ENCODE results near the gene ARHGEF26.

Gene ARHGEF26

DNA sequence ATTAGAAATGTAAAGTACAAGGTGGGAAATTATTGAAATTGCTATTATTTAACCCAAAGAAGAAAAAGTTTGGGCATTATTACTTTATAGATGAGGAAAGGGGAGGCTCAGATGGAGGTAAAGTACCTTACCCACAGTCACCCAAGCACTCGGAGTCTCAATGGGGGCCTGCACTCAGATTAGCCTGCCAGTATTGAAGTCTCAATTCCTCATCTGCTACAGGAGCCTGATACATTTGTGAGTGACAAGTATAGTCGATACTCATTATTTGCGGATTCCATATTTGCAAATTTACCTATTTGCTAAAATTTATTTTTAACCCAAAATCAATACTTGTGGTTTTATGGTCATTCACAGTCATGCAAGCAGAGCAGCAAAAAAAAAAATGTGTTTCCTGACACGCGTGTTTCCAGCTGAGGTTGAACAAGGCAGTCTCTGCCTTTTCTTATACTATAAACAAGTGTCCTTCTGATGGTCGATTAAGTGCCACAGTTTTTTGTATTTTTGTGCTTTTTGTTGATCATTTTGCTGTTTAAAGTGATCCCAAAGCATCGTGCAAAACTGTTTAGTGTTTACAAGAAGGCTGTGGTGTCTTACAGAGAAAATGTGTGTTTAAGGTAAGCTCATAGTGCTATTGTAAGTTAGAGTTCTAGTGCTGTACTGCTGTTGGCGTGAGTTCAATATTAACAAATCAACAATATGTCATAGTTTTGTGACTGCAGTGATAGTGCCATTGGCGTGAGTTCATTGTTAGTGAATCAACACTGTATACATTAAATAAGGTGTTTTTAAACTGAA is 48.0 kb downstream of the ARHGEF26 start:
- no peak for DNase-seq

DNA sequence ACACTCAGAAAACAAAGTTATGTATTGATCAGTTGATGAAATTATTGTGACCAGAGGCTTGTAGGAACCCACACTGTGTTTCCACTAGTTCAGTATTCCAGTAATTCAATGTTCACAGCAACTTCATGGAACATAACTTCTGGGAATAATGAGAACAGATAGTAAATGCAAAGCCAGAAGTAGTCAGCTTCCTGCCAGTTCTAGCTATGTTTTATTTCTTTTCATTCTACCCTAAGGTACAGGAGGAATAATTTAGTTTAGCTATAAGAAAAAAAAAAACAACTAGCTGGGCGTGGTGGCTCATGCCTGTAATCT is 48.6 kb downstream of the ARHGEF26 start:
- no peak for DNase-seq

DNA sequence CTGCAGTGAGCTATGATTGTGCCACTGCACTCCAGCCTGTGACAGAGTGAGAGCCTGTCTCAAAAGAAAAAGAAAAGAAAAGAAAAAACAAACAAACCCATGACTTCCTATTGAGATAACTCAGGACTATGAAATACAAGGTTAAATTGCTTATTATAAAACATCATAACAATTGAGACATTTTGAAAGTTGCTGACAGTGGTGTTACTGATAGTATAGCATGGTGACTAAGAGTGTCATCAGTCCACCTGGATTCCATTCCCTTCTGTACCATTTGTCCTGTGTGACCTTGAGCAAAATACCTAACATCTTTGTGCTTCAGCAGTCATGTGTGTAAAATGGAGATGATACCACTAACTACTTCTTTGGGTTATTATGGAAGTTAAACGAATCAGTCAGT is 49.1 kb downstream of the ARHGEF26 start:
- no peak for DNase-seq

DNA sequence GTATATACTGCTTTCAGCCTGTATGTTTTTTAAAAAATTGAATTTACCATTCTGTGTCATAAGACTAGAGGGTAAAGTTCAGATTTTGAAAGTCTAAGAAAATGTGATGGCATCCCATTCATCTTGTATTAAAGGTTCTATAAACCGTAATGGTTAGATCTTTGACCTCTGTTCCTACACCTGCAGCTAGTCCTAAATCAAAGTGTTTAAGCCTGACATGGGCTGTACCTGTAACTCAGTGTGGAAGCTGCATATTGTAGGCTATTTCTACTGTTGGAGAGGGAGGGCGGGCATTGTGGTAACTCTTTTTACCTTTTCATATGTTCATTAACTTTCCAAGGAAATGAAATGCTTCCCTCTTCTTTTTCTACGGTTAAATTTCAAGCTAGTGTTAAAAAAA is 53.9 kb downstream of the ARHGEF26 start:
- DNase-seq = no peak

DNA sequence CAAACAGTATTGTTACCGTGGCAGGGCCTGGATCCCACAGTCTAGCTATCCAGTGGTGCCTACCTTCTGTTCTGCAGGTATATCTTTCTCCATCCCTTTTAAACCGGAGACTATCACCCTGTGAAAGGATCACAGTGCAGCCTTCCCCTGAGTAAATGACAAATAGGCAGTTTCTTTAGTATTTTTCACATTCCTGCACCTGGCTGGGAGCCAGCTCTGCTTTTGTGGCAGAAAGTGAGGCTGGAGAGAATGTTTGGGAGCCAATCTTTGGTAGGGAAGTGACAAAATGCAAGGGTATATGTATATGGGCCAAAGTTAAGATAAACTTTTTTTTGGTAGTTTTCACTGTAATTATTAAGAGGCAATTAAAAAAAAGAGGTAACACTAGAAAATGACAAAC is 54.8 kb downstream of the ARHGEF26 start:
- DNase-seq = no peak

DNA sequence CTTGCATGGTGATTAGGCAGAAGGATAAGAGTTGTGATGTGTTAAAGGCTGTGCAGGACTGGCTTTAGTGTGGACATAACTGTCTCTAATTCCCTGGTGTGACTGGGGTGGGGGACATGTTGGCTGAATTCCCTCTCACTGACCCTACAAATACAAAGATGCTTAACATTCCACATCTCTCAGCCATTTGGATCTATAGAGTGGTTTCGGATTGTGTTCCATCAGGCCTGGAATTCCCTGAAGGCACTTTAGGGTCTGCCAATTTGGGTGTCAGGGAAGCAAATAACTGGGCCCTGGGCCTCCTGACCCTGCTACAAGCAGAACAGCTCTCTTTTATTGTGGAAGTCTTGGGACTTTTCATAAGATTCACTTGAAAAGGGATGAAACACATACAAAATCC is 56.2 kb downstream of the ARHGEF26 start:
- DNase-seq = no peak

DNA sequence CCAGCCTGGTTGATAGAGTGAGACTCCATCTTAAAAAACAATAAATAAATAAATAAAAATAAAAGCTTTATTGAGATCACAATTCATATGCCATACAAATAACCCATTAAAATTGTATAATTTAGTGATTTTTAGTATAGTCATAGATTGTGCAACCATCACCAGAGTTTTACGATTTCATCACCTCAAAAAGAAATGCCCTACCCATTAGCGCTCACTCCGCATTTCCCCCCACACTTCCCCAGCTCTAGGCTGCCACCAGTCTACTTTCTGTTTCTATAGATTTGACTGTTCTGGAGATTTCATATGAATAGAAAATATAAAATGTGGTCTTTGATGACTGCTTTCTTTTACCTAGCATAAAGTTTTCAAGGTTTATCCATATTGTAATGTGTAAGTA is 57.0 kb downstream of the ARHGEF26 start:
- DNase-seq = no peak

DNA sequence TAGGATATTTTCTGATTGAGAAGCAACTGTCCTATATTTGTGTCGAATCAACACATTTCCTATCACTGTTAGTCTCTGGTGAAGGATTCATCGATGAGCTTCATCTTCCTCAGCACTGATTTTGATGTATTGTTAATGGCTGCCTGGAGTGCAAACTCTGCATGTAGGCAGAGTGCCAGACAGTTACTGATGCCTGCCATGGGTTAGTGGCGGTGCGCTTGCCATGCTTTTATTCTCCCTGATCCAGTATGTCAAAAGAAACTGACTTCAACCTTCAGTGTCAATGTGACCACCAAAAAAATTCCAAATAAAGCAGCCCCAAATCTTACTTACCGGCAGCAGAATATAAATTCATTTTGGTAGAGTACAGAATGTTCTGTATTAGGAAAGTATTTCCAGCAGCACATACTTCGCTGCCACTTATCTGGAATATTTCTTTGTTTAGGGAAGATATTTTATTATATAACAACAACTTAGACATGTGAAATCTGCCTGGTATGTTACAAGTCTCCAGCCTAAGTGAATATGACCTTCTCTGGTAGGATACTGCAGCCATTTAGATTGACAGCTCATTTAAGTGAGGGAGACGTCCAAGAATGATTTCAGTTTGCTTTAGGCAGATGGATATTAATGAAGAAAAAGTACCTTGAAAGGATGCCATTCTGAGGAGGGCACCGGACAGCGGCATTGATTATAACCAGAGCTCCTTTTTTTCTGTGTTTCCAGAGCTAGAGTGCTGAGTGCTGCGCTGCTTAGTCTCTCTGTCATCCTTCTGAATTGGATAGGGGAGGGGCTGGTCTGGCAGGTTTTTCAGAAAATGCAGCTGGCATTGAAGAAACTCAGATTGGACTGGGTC is 59.9 kb downstream of the ARHGEF26 start:
- no peak for DNase-seq

DNA sequence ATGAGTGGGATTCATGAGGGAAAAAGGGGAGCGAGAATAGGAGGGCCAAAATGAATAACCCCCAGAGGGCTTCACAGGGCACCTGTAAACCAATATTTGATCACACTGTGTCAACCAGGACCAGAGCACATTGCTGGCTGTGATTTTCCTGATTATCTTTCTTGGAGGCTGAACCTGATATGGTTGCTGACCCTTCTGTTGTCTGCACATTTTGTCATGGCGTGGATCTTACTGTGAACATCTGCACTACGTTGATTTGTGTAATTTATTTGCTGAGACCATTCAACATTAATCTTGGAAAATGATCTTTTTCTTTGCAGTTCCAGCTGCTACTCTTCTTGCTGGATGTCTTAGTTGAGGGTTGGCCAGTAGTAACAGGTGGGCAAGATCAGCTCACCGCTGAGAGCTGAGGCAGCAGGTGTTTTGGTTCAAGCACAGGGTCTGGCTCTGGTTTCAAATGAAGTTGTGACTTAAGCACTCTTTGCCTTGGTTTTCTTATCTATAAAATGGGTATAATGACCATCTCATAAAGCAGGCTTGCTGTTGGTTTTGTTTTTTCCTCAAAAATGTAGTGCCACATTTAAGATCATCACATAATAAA is 61.2 kb downstream of the ARHGEF26 start:
- no peak for DNase-seq

DNA sequence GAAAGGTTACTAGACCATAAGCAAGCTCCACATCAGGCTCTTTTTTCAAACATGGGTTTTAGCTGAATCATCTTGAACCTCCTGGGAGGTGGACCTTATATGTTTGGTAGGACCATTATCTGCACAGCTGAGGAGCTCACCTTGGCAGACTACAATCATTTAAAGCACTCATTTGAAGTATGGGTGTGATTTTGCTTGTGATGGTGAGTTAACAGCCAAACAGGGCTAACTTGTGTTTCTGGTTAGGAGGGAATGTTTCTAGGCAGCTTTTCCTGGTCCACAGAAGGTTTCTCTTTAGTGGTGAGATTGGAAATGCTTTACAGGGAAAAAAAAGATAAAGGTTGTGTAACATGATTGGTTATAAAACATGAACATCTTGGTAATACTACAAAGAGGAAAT is 61.8 kb downstream of the ARHGEF26 start:
- no peak for DNase-seq

DNA sequence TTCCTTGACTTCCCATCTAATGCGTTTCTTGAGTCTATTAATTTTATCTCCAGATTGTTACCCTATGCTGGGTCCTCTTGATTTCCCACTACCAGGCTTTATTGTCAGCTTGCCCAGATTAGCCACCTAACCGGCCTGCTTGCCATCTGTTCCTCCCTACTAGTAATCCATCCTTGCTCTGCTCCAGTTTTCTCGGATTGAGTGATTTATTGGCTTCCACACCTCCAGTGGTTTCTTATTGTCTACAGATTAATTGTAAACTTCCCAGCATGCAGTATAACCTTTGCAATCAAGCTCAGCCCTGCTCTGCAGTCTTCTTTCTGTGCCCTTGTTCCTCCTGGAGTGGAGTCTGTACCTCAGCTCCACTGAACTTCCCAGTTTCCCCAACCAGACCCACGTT is 63.4 kb downstream of the ARHGEF26 start:
- DNase-seq = no peak

DNA sequence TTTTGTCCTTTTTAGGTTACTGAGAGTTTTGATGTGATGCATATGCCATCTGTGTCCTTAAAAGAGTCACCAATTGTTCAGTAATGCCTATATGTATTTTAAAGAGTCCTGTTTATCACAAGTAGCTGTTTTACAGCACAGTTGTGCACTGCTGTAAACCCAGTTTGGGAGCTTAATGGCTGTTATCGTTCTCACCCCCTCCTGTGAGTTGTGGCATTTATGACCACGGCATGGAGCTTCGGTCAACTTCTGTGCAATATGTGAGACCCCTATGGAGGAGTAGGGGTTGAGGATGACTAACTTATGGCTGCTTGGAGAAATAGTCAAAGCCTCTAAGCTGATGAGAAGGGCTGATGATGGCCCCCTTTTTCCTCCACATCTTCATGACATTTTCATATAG is 67.2 kb downstream of the ARHGEF26 start:
- DNase-seq = no peak

DNA sequence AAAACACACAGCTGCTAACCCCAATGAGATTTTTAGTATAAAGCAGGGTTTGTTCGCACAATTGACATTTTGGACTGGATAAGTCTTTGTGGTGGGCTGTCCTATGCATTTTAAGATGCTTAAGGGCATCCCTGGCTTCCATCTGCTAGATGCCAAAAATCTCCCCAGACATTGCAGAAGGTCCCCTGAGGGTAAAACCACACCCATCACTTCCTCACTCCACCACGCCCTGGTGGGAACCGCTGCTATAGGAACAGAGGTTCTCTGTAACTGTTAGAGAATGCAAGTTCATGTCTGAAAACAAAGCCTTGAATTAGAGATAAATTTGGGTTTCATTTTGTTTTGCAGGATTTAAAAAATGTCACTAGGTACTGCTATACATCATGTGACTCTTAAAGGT is 67.7 kb downstream of the ARHGEF26 start:
- DNase-seq = no peak

DNA sequence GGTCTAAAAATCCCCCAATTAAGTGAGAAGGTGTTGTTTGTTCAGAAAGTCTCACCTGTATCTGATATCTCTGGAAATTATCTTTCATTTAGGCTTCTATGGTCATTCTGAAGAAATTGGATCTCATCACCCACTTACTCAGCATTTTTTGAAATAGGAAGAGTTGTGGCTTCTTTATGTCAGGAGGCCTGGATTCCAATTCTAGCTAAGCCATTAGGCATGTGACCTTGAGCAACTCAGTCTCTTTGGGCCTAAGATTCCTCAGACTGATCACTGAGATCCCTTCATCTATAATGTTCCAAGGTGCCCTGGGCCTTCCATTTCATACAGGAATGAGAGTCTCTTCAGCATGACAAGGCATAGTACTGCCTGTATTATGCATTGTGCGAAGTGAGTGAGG is 70.3 kb downstream of the ARHGEF26 start:
- no peak for DNase-seq

DNA sequence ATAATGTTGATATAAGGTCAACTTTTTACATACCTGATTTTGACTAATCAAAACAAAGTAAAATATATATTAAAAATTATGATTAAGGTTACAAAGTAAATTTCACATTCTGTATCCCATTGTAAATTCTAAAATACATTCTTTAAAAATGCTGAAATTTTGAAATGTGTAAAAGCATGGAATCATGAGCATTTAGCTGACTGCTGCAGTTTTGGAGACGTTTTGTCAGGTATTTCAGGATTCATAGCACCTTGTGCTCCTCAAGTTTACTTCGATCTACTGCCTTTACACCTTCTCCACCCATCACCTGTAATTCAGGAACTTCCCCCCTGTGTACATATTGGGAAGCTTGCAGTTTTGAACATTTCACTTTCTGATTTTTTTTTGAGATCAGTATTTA is 71.0 kb downstream of the ARHGEF26 start:
- DNase-seq = no peak

DNA sequence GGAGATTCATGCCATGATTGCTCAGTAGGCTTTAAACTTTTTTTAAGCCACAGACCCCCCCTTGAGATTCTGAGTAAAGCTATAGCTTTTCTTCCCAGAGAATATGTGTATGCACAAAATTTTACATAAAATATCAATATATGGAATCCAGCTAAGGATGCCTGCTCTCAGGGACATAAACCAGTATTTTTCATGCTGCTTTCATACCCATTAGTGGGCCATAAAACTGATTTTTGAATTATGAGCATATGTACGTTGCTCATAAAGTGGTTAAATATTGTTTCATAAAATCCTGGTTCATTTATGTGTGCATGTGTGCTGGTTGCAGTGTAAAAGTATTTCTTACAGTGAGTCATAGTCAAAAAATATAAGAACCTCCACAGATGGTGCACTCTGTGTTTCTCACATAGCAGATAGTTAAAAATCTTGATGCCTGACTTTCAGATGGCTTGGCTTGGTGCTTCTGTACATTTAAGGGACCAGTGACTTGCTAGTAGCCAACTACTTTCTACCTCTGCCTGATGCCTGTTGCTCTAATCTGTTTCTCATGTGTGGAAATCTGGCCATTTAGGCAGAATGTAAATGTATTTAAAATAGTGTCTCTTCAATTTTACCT is 71.9 kb downstream of the ARHGEF26 start:
- no peak for DNase-seq

DNA sequence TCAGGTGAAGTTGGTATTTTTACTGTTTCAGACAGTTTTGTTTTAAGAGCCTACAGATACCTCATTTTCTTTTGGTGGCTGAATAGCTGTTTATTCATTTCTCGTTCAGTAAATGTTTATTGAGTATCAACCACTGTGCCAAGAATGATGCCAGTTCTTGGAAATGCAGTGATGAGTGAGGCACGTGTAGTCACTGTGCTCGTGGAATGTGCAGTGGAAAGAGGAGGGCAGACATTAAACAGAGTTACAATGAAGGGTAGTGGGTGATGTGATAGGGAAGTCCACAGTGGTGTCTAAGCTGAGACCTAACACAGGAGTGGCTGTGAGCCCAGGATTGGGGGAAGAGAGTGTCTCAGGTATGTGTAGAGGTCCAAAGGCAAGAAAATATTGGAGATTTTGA is 73.7 kb downstream of the ARHGEF26 start:
- DNase-seq = no peak

DNA sequence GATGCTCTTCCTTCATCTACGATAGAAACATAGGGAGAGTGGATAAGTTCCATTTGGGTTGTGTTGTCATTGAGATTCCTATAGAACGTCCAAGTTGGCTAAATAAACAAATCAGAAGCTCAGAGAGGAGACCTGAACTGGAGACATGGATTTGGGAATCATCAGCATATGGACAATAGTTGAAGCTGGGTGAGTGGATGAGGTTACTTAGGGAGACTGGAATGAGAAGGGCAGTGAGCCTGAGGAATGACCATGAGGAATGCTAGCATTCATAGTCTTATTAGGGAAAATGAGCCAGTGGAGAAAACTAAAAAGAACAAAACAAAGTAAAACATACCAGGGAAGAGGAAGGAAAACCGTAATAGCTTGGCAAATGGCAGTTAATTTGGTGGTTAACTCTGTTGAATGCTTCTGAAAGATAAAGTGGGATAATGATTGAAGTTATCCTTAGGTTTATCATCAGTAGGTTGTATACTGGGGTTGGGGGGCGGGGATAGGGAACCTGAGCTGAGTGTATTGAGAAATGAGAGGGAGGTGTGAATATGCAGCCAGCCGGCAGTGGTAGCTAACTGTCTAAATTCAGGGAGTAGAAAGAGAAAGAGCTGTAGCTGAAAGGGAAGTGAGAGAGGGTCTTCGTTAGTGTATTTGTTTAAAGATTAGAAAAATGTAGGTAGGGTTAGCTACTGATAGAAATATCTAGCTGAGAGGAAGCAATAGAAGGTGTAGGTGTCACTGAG is 74.6 kb downstream of the ARHGEF26 start:
- DNase-seq = no peak

DNA sequence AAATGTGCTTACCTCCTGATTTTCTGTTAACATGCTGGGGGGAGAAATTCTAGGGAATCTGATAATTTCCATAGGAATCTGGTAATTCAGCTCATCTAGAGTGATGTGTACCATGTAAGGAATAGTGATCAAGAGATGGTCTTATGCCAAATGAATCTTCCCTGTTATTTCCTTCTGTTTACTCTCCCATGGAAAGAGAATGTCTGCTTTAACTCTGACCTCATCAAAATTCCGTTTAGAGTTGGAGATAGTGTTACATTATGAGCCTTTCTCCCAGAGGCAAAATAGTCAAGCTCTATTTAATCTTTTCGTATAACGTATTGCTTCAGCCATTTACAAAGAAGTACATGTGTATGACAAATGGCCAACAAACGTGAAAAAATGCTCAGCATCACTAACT is 76.6 kb downstream of the ARHGEF26 start:
- DNase-seq = no peak

DNA sequence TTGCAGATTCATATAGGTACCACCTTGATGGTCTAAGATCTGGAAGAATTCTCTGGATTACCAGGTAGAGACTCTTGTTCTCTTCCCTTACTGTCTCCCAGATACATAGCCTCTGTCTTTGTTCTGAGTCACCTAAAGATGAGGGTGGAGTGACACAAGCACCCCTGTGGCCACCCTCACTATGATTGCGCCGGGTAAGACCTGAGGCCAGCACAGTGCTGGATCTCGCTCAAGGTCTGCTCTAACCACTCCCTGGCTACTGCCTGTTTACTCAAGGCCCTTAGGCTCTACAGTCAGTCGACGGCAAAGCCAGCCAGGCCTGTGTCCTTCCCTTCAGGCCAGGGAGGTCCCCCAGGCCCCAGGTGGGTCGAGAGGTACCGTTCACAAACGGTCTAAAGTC is 88.3 kb downstream of the ARHGEF26 start:
- no peak for DNase-seq

DNA sequence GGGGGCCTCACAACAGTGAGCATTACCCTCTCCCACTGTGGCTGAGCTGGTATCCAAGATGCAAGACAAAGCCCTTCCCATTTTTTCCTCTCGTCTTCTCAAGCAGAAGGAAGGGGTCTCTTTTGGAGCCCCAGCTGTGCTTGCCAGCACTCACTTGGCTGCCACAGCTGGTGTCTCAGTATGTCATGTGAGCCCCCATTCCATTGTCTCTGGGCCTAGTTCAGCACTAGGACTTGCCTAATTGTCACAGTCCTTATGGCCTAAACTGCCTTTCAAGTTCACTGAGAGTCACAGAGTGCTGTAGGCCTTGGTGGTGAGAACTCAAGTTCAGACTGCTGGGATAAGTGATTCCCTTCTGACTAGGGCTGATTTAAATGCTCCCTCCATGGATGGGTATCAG is 89.8 kb downstream of the ARHGEF26 start:
- no peak for DNase-seq

DNA sequence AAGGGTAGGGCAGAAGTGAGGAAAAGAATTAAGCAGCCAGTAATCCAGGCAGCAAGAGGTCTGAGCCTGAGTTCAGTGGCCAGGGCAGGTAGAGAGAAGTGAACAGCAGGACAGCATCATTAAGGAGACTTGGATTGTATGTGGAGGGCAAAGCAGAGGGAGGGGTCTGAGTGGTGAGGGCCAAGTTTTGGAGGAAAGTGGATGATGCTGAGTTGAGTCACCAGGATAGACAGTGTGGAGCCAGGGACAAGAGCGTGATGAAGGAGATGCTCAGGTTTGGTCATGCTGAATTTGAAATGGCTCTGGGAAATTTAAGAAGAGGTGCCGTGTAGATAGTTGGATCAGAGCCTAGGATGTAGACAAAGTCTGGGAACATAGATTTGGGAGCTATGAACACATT is 93.1 kb downstream of the ARHGEF26 start:
- no peak for DNase-seq

DNA sequence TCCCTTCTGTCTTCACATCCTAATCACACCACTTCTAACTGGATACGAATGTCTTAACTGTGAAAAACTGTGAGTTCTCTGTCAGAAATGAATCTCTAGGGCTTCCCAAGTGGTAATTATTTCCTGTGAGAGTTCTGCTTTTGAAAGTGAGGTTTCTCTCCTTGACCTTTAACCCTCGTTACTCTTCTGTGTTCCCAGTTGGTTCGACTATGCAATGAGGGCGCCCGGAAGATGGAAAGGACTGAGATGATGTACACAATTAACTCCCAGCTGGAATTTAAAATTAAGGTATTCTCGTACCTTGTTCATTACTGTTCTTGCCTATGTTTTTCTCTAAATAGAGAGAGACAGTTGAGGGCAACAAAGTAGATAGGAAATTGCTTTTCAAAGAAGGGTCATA is 96.5 kb downstream of the ARHGEF26 start:
- DNase-seq = no peak
